GM12872 (cell line): ENCODE data around the gene ZDHHC7.

Experiments used
- CTCF ChIP-seq: IDR thresholded peaks from 3 replicates; pipeline ENCODE4 v1.5.1; 2011; ENCODE audit warnings: low read depth, mild to moderate bottlenecking, low read length, moderate library complexity; ENCODE audit not compliant: insufficient read depth

ZDHHC7 gene

GRCh38 chr16:85031451-85031850, 20.1 kb upstream of the ZDHHC7 start:
- no peak for TF ChIP-seq CTCF

GRCh38 chr16:85029981-85030401, 18.7 kb upstream of the ZDHHC7 start:
- TF ChIP-seq CTCF = no peak

- no peak for TF ChIP-seq CTCF
Measured at GRCh38 chr16:85029408-85029784, 18.1 kb upstream of the ZDHHC7 start.

DNA sequence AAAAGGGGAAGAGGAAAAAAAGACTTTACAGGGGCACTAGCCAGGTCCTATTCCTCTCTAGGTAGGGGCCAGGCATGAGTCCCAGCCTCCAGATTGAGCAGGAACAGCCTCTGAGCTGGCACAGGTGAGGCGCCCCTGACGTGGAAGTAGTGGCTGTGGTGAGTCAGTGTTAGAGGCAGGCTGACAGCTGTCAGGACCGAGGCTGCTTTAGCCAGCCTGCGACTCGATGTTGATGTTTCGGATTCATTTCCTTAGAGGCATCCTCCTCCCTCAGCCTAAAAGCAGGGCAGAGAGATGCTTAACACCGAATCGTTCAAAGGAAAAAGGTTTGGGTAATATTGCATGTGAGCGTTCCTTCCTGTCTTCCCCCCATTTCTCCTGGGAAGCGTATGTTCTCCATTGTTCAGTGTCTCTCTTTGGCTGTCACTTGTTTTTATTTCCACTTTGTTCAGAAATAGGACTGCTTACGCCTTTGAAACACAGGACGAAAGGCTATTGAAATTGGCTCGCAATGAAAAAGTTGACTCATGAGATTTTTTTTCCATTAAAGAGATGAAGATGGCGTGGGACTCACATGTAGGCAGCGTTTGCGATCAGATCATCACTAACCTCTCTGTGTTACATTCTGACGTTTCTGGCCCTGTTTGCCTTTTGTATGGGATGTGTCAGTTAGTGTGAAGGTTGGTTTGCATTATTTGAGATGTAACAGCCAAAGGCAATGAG, 17.5 kb upstream of the ZDHHC7 start:
- no peak for TF ChIP-seq CTCF

DNA sequence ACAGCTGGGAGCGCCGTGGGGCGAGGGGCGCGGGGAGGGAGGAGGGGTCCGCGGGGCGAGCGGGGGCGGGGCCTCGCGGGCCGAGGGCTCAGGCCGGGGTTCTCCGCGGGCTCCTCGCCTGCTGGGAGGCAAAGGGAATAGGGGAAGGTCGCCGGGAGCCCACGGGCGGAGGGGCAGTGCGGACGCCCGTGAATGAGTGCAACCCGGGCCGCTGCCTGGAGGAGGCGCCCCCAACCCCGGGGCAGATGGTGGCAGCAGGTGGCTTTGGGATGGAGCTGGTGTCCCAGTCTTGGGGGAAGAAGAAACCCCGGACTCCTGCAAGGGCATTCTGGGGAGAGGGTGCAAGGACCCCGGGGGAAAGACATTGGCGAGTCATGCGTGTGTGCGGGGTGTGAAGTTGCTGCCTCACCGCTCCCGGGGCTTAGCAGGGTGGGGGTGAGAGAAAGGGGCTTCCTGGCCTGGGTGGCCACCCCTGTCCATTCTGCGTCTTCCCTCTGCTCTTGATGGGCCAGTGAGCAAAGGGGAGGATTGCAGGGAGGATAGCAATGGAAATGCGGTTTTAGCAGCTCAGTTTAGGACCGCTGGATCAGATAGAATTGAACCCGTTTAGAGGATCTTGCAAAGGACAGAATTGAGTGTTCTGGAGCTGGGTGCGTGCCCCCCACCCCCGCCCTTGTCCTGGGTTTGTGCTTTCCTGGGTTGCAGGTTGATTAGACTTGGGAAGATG, 16.8 kb upstream of the ZDHHC7 start:
- TF ChIP-seq CTCF = peak; percentile 52; the same call in 2 of the 3 replicates

GRCh38 chr16:85027349-85027957, 16.1 kb upstream of the ZDHHC7 start, which contains the start of gene KIAA0513:
Gene KIAA0513 (plus strand): TSS chr16:85027795. CDS start chr16:85067072, 39,277 bp downstream.
- peak; percentile 38; the same call in 2 of the 3 replicates for TF ChIP-seq CTCF

GRCh38 chr16:85026703-85027102, 15.4 kb upstream of the ZDHHC7 start:
- no peak for TF ChIP-seq CTCF
